Ascending aorta (tissue), 2 donors: ENCODE data around the gene KLF1. TPM values are rescaled to one million over a fixed set of nuclear protein-coding genes. Genes with fewer than 3 reads are reported as not detected.
A peak's percentile ranks its signal among the peaks of the same experiment; 100 is the strongest.
"Not testable (repeated sequence)": the region's sequence is repeated elsewhere in the genome, so short reads cannot be mapped to it uniquely, and the experiment has no call there.

Experiments
- DNase-seq, 2 donors: peaks; one replicate each; pipeline ENCODE4 v3.0.0-alpha.2; 2019; ENCODE audit warnings: low spot score in 2 of 2
- H3K27ac ChIP-seq, 2 donors: fragments of 200-600 bp; sonication (generic); one replicate each; pipeline ENCODE4 v1.5.1; 2016 to 2017; ENCODE audit warnings: mild to moderate bottlenecking in 1 of 2
- H3K27me3 ChIP-seq: fragments of 200-600 bp; sonication (generic); one replicate; pipeline ENCODE4 v1.5.1; 2017
- H3K36me3 ChIP-seq, 2 donors: fragments of 200-600 bp; sonication (generic); one replicate each; pipeline ENCODE4 v1.5.1; 2016
- H3K4me1 ChIP-seq, 2 donors: fragments of 200-600 bp; sonication (generic); one replicate each; pipeline ENCODE4 v1.5.1; 2016 to 2017; ENCODE audit warnings: mild to moderate bottlenecking in 1 of 2
- H3K4me3 ChIP-seq, 2 donors: fragments of 200-600 bp; sonication (generic); one replicate each; pipeline ENCODE4 v1.5.1; 2016 to 2017; ENCODE audit warnings: mild to moderate bottlenecking in 1 of 2
- H3K9me3 ChIP-seq, 2 donors: fragments of 200-600 bp; sonication (generic); one replicate each; pipeline ENCODE4 v1.5.1; 2016
- intact Hi-C: fragments of 100-400 bp; cut with DNase I; formaldehyde crosslinking; loops from one replicate; pipeline ENCODE4 v1.15.1; 2023
- total RNA-seq: library from RNA; depleted of rRNA; stranded (reverse); fragments of >200 nt; gene quantifications from one replicate; pipeline ENCODE4 v1.1.0, GENCODE V29; 2016
- TF ChIP-seq, protein P1 (sequence below), 3 experiments: fragments of 200-600 bp in 2 of 3; fragments of 450-650 bp in 1 of 3; sonication (generic) in 2 of 3; IDR thresholded peaks; one replicate each; pipeline ENCODE4 v1.5.1; 2016 to 2019; ENCODE audit warnings: antibody characterized with exemption in 3 of 3, mild to moderate bottlenecking in 1 of 3, moderate library complexity in 1 of 3

The KLF1 gene
- total RNA-seq, 1 donor from 2014 or later = not detected

DNA sequence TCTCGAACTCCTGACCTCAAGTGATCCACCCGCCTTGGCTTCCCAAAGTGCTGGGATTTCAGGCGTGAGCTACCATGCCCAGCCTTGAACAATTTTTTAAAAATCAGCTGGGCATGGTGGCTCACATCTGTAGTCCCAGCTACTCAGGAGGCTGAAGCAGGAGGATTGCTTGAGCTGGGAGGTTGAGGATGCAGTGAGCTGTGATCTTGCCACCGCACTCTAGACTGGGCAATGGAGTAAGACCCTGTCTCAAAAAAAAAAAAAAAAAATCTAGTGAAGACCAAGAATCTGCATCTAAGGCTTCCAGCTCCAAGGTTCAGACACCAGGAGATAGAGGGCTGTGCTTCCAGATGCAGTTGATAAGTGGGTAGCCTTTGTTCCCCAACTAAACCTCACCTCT is 22.9 kb downstream of the KLF1 start:
- Histone ChIP-seq H3K36me3 (no peaks in the 10 kb centered on the region), H3K27ac (no peak overlapping the region), H3K9me3 (no peaks in the 10 kb centered on the region), H3K4me1 (peaks cover 0 to 3% of the 10 kb centered on the region in 2 donors), H3K27me3 (no peaks in the 10 kb centered on the region), H3K4me3 (no peak overlapping the region)
- intact Hi-C loops = no loop called here
- no peak for DNase-seq
- TF ChIP-seq, protein P1, sequence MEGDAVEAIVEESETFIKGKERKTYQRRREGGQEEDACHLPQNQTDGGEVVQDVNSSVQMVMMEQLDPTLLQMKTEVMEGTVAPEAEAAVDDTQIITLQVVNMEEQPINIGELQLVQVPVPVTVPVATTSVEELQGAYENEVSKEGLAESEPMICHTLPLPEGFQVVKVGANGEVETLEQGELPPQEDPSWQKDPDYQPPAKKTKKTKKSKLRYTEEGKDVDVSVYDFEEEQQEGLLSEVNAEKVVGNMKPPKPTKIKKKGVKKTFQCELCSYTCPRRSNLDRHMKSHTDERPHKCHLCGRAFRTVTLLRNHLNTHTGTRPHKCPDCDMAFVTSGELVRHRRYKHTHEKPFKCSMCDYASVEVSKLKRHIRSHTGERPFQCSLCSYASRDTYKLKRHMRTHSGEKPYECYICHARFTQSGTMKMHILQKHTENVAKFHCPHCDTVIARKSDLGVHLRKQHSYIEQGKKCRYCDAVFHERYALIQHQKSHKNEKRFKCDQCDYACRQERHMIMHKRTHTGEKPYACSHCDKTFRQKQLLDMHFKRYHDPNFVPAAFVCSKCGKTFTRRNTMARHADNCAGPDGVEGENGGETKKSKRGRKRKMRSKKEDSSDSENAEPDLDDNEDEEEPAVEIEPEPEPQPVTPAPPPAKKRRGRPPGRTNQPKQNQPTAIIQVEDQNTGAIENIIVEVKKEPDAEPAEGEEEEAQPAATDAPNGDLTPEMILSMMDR (IDR thresholded peaks at IDR 0.05) = no peak

DNA sequence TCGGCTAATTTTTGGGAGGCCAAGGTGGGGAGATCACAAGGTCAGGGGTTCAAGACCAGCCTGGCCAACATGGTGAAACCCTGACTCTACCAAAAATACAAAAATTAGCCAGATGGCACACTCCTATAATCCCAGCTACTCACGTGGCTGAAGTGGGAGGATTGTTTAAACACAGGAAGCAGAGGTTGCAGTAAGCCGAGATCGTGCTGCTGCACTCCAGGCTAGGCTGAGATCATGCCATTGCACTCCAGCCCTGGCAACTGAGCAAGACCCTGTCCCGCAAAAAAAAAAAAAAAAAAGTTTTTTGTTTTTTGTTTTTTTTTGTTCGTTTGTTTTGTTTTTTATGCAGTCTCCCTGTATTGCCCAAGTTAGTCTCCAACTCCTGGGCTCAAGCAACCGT is 27.5 kb downstream of the KLF1 start:
- DNase-seq = no peak
- no peaks in the 10 kb centered on the region for H3K27me3 ChIP-seq

DNA sequence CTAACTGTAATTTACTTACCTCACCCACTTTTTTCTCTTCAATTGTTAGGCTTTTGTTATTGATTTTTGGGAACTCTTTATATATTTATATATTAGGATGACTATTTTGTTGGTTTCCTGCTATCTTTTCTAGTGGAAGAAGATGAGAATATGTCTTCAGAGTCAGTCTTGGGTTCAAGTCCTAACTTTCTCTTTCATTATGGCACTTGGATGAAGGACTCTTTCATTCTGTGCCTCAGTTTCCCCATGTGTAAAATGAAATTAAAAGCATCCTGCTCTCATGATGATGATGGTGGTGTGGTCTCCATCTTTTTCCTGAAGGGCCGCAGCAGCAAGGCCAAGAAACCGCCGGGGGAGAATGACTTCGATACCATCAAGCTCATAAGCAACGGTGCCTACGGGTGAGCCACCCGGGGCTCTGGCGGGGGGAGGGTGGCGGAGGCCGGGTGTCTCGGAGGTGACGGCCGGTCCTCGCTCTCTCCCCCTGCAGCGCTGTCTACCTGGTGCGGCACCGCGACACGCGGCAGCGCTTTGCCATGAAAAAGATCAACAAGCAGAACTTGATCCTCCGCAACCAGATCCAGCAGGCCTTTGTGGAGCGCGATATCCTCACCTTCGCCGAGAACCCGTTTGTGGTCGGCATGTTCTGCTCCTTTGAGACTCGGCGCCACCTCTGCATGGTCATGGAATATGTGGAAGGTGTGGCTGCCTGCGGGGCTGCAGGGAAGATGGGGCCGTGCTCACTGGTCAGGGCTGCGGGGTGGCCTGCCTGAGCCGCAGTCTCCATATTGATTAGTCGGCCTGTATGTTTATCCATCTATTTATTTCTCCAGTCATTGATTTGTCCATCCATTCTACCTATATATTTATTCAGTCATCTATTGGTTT is 28.7 kb downstream of the KLF1 start:
- no peak for DNase-seq
- no peaks in the 10 kb centered on the region for H3K4me1 ChIP-seq
- no peaks in the 10 kb centered on the region for H3K9me3 ChIP-seq
- H3K27me3 ChIP-seq = no peaks in the 10 kb centered on the region
- intact Hi-C loops = no loop called here
- TF ChIP-seq, protein P1 (IDR thresholded peaks at IDR 0.05) = no peak
- no peak overlapping the region for H3K27ac ChIP-seq
- H3K4me3 ChIP-seq = no peak overlapping the region
- H3K36me3 ChIP-seq = no peaks in the 10 kb centered on the region

More for the DNA sequence above, 27.5 kb downstream of the KLF1 start:
- no peaks in the 10 kb centered on the region for H3K36me3 ChIP-seq
- H3K4me3 ChIP-seq = no peak overlapping the region
- H3K4me1 ChIP-seq = no peaks in the 10 kb centered on the region
- no peak overlapping the region for H3K27ac ChIP-seq
- TF ChIP-seq, protein P1 (IDR thresholded peaks at IDR 0.05) = no peak
- intact Hi-C loops = no loop called here
- H3K9me3 ChIP-seq = no peaks in the 10 kb centered on the region

DNA sequence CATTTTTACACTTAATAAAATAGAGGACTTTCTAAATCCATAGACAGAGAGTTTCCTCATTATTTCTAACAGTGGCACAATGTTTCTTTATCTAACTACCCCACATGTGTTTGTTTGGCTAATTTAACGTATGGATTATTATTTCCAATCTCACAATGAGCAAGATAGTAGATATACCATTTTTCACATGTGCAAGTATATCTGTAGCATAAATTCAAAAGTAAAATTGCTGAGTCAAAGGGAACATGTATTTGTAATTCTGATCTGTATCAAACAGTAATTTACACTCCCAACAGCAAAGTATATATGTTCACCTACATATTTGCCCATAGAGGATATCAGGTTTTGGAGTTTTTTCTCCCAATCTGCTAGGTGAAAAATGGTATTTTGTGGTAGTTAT is 30.3 kb downstream of the KLF1 start:
- intact Hi-C loops = no loop called here
- Histone ChIP-seq H3K36me3 (no peaks in the 10 kb centered on the region), H3K4me1 (no peaks in the 10 kb centered on the region), H3K27ac (no peak overlapping the region), H3K9me3 (no peaks in the 10 kb centered on the region), H3K4me3 (no peak overlapping the region), H3K27me3 (no peaks in the 10 kb centered on the region)
- no peak for DNase-seq
- TF ChIP-seq, protein P1 (IDR thresholded peaks at IDR 0.05) = no peak

DNA sequence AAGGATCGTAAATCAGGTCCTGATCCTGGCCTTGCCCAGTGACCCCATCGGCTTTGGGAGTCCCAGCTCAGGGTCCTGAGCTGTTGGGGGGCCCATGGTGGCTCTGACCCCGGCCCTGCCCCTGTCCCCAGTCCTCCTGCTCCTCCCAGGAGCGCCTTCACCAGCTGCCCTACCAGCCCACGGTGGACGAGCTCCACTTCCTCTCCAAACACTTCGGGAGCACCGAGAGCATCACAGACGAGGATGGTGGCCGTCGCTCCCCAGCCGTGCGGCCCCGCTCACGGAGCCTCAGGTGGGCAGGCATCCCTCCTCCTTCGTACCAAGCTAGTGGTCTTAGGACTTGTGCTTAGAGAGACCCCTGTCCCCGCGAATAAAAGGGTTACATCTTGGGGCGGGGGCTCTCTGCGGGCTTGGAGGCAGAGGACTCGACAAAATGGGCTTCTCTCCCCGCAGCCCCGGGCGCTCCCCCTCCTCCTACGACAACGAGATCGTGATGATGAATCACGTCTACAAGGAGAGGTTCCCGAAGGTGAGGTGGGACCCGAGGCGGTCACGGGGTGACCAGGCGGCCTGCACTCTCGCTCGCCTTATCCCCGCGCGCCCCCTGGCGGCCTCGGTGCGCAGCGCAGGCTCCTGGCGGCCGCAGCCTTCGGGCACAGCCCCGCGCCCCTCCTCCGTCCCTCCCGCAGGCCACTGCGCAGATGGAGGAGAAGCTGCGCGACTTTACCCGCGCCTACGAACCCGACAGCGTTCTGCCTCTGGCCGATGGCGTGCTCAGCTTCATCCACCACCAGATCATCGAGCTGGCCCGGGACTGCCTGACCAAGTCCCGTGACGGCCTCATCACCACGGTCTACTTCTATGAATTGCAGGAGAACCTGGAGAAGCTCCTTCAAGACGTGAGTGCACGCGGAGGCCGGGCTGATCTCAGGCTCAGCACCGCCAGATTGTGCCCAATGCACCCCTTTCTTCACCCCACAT is 39.6 kb downstream of the KLF1 start:
- Histone ChIP-seq H3K9me3 (no peaks in the 10 kb centered on the region), H3K4me1 (peaks cover 0 to 9% of the 10 kb centered on the region in 2 donors), H3K27ac (no peak overlapping the region), H3K36me3 (no peaks in the 10 kb centered on the region), H3K27me3 (no peaks in the 10 kb centered on the region), H3K4me3 (peak overlapping the region in 1 of 2 donors; percentile 42)
- peak; percentile 43 to 93 for DNase-seq
- TF ChIP-seq, protein P1 (IDR thresholded peaks at IDR 0.05) = peak; percentile 99 to 100 (median 100)
- intact Hi-C loops = loop anchor here (1.0 to 2.0 kb wide), 4 partner anchors 33 to 171 kb away; partner anchors contain the start of genes DNASE2 and RNASEH2A

DNA sequence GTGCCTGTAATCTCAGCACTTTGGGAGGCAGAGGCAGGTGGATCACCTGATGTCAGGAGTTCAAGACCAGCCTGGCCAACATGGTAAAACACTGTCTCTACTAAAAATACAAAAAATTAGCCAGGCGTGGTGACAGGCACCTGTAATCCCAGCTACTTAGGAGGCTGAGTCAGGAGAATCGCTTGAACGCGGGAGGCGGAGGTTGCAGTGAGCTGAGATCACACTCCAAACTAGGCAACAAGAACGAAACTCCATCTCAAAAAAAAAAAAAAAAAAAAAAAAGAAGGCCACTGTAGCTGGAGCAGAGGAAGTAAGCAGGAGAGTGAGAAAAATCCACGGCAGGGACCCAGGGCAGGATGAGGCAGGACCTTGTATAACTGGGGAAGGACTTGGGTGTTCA is 40.4 kb downstream of the KLF1 start:
- not testable (repeated sequence) for H3K36me3 ChIP-seq, DNase-seq, H3K4me3 ChIP-seq, H3K4me1 ChIP-seq, H3K27me3 ChIP-seq, H3K27ac ChIP-seq, H3K9me3 ChIP-seq
- intact Hi-C loops = loop anchor here (1.0 to 2.0 kb wide), 4 partner anchors 34 to 170 kb away; partner anchors contain the start of genes DNASE2 and RNASEH2A
